Measurements from ENCODE around the gene FTO.

GRCh38 chr16:54156349-54156748, 452.4 kb downstream of the FTO start:
- TF ChIP-seq CTCF (IDR thresholded peaks at IDR 0.05) (no peak), POLR2A (IDR thresholded peaks at IDR 0.05) (no peak)

Data from esophagus squamous epithelium (tissue), 4 donors.